PC-9 (cell line): ENCODE results near the gene CELSR2.

Experiments
- EZH2 ChIP-seq: fragments of 200-600 bp; sonication (generic); IDR thresholded peaks from 2 replicates; pipeline ENCODE4 v1.8.0; 2017; ENCODE audit warnings: antibody characterized with exemption, low read depth
- TF ChIP-seq, protein P1 (sequence below): fragments of 200-600 bp; sonication (generic); conservative IDR thresholded peaks from 2 replicates; pipeline ENCODE4 v1.6.1; 2017; ENCODE audit warnings: mixed run types, antibody characterized with exemption, mild to moderate bottlenecking, moderate library complexity

DNA sequence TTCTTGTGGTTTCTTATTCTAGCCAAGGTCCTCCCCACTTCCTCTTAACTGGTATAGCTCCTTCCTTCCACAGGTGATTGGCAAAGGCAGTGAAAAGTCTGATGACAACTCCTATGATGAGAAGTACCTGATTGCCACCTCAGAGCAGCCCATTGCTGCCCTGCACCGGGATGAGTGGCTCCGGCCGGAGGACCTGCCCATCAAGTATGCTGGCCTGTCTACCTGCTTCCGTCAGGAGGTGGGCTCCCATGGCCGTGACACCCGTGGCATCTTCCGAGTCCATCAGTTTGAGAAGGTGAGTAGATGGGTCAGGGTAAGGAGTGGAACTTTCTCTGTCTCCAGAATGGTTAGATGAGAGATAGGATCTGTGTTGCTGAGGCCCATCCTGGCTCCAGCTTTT, 14.2 kb upstream of the CELSR2 start:
- TF ChIP-seq, protein P1, sequence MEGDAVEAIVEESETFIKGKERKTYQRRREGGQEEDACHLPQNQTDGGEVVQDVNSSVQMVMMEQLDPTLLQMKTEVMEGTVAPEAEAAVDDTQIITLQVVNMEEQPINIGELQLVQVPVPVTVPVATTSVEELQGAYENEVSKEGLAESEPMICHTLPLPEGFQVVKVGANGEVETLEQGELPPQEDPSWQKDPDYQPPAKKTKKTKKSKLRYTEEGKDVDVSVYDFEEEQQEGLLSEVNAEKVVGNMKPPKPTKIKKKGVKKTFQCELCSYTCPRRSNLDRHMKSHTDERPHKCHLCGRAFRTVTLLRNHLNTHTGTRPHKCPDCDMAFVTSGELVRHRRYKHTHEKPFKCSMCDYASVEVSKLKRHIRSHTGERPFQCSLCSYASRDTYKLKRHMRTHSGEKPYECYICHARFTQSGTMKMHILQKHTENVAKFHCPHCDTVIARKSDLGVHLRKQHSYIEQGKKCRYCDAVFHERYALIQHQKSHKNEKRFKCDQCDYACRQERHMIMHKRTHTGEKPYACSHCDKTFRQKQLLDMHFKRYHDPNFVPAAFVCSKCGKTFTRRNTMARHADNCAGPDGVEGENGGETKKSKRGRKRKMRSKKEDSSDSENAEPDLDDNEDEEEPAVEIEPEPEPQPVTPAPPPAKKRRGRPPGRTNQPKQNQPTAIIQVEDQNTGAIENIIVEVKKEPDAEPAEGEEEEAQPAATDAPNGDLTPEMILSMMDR: no peak
- no peak for TF ChIP-seq EZH2
